Inflammatory macrophage treated with lipopolysaccharide for 1 hour (primary cell): ENCODE measurements around the gene NKX2-8.

Source experiments
- DNase-seq, 2 donors: peaks; one replicate each; pipeline ENCODE4 v3.0.0-alpha.2; 2020 to 2022

Gene NKX2-8

DNA sequence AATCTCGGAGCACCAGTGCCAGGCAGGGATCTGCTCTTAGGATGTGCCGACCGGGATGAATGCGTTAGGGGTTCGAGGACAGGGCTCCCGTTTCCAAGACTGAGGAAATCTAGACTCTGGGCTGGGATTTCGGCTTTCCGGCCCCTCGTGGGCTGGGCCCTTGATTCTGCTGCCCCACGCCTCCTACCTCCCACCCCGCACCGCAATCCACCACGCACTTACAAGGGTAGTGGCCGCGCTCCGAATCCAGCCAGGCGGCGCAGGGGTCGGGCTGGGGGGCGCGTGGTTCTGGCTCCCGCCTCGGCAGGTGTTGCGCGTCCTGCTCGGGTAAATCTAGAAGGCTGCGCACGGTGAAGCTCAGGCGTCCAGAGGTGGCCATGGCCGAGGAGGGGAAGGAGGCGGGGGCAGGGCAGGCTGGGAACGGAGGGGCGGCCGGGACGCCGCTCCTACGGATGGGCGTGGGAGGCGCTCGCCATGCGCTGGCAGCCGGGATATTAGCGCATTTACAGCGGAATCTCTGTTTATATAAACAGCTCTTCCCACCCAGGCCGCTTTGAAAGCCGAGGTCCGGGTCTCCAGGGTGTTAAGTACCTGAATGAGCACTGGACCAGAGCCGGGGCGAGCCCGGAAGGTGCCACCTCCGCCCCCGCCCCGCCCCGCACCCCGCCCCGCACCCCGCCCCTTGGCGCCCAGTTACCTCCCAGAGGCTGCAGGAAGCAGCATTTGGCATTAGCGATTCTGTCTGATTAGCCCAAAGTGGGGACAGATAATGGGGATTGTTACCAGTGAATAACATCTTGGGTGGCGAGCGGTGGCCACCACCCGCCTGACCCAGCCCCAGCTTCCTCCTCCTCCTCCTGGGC lies at the start of gene NKX2-8:
Gene NKX2-8, minus strand, starts transcription at position 604 of the 863 bp plus-strand sequence. Its CDS starts 225 bp downstream, at position 379.
- DNase-seq = no peak

DNA sequence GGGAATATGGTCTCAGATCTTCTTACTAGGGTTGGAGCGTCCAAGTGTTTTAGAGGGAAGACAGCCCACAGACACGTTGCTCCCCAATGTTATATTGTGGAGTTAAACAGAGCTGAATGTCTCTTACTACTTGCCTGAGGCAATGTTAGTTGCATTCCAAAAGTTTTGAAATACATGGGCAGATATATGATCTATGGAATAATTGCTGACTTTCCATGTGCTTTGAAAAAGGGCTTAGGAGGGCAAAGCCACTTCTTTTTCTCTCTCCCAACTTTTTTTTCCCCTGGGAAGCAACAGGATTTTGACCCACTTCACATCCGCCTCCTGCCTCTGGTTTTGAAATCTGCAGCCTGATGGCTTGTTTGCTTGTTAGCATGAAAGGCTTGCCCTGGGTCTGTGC lies 45.6 kb upstream of the NKX2-8 start:
- DNase-seq = no peak

DNA sequence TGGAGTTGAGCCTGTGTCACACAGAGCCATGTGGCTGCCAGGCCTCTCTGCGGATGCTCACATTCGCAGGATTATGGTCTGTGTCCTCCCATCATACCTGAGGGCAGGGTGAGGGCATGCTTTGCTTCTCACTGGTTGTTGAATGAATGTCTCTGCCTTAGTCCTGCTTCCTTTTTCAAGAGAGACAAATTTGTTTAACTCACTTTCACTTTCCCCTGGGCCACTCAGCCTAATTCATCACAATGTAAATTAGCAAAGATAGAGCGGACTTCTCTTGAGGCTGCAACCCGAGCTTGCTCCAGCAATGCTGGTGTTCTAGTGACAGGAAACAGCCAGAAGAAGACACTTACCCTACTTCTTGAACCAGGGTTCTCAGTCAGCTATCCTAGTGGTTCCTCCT lies 43.7 kb upstream of the NKX2-8 start:
- DNase-seq = no peak

DNA sequence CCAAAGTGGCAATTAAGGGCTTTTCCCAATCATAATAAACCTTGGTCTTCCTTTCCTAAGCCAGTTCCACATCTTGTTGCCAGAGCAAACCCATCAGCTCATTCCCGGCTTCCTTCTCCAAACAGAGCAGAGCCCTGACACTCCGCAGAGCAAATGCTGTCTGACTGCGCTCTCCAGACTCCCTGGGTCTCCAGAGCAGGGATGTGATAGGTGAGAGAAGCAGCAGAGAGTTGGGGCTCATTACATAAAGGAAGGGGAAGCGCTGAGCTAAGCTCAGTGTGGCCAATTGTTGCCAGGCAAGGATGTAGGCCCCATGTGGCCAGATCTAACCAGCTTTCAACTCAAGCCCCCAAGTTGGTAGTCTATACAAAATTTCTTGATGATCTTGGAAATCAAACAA lies 43.0 kb upstream of the NKX2-8 start:
- no peak for DNase-seq

DNA sequence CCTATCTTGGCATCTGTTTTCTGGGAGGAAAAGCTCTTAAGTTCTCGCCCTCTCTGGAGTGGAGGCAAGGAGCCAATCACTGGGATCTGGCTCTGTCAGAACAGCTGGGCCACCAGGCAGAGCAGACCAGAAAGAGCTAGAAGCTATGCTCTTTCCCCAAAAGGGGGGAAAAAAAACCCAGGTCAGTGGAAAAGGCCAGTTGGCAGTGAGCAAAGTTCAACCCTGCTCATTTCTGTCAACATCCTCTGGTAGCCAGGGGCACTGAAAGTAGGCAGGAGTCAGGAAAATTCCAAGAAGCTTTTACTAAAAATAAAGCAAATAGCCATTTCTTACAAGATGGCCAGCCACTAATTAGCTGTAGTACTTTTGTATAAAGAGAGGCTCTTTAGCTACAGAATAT lies 42.6 kb upstream of the NKX2-8 start:
- DNase-seq = no peak

DNA sequence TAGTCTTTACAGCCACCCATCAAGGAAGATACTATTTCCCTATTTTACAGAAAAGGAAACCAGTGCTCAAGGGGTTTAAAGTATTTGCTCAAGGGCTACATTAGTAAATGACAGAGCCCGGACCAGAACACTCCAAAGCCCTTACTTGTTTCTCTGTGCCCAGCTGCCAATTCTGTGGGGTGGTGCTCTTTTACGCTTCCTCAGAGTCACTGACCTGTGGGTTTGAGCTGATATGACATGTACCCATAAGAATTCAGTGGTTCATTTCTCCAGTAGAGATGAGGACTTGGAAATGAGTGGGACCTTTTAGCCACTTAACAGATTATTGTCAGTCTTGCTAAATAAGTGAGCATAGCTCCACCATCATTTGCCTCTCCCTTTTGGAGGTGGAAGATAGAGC lies 37.4 kb upstream of the NKX2-8 start:
- no peak for DNase-seq

DNA sequence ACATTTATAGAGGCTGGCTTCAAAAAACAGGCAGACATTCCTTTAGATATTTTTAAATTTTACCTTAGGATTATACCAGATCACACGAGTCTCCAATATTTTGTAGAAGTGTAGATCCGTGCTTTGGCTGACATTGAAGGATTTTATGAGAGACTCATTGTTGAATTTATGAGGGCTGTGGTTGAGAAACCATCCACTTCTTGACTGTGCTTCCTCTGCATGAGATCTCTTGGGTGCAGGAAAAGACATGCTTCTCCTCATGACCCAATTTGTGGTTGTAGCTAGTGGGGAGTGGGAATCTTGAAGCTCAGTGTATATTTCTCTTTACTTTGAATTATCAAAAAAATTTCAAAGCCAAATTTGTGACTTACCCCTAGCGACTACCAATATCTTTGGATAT lies 36.7 kb upstream of the NKX2-8 start:
- no peak for DNase-seq

DNA sequence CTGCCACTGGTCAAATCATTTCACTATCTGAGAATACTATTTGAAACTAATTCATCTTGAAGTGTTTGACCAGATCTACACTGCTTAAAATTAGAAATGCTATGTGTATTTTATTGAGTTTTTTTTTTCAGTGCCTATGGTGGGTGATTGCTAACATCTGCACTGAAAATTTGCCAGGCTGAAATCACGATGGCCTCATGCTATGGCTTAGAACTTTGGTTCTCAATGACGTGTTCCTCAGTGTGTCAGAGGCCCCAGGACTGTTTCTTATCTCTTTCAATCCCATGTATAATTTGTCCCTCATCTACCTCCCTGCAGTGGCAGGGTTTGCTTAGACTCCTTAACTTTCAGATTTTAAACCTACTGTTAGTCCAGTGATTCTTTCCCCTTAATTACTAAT lies 36.2 kb upstream of the NKX2-8 start:
- DNase-seq = no peak

DNA sequence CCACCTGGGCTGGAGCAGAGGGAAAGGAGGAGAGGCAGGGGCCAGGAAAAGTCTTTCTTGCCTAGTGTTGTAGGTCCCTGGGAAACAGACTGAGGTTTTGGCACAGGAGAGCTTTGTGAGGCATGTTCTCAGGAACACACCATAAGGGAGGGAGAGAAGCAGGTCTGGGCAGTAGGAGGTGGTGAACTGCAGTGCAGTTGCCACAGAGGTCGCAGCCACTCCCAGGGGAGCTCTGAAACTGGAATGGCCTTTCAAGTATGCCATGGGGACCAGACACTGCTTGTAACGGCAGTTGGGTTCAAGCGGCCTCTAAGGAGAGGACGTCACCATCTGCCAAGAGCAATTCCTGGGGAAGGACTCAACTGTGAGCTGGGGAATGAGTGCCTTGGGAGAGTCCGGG lies 35.4 kb upstream of the NKX2-8 start:
- DNase-seq = no peak

DNA sequence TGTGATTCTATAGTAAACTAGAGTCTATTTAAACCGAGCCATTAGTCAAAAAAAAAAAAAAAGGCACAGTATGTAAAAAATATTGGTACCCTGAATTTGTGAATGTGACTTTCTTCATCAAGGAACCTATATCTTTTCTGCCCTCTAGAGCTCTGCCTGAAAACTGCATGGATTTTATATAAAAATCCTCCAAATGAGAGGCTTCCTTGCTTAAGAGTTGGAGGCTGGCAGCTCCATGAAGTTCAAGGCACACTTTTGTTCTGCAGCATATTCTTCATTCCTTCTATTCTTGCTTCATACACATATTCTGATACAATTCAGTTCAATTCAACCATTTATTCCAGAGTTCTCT lies 23.1 kb upstream of the NKX2-8 start:
- DNase-seq = peak; percentile 7 to 8

DNA sequence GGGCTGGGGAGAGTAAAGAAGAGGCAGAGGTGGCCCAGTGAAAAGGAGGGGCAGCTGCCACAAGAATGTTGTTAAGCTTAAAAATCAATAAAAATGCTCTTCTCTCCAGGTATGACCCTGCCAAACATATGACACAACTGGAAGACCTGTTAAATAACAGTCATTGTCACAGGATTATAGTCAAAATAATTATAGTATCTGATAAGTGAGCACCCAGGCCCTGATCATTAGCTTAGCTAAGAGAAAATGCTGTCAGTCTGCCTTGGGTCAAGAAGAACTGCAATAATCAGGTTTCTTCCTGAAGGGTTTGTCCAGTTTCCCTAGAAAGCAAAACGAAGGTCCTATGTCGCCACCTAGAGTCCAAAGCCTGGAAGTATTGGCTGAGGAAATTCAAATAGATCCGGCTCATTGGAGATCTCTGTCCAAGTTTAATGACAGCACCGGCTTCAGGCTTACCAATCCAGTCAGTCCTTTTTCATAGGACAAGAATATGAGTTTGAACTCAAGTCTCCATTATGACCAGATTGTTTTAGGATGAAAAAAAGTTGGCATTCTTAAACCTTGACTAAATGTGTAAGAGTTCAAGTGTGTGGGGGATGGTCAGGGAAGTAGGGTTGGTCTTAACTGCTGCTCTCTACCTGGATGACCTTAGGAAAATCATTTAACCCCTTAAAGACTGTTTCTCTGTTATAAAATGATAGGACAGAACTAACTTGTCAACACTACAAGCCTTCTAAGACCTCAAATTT lies 22.5 kb upstream of the NKX2-8 start:
- DNase-seq = peak; percentile 57 to 86

DNA sequence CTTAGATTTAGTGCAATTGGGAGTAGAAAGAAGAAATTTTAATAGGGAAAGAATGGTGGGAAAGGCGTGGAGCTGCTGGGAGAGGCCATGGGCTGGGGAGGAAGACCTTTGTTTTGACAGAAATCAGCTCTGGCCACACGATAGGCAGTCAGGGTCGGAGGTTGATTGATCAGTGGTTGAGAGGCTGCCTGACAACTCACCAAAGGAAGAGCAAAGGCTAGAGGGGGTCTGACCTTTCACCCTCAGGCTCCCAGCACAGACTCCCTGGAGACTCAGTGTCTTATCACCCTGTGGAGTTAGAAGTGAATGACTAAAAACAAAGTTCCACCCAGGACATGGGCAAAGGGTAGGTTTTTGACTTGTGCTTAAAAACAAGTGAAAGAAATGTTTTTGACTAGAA lies 18.0 kb upstream of the NKX2-8 start:
- no peak for DNase-seq

DNA sequence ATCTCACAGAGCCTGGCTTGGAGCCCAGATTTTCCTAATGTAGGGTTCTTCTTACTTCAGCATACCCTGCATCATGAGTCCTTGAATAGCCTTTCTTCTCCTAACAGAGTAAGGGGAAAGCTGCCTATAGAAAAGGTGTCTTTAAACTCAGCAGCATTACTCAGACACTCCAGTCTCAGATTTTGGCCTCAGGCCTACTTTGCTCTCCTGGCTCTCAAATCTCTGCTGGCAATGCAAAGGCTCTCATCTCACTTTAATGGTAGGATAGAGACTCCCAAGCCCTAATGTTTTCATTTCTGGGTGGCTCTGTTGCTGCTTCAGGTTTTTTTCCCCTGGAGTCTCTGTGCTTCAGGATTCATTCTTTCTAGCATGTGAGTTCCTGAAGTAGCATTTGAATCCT lies 9.1 kb upstream of the NKX2-8 start:
- DNase-seq = no peak

DNA sequence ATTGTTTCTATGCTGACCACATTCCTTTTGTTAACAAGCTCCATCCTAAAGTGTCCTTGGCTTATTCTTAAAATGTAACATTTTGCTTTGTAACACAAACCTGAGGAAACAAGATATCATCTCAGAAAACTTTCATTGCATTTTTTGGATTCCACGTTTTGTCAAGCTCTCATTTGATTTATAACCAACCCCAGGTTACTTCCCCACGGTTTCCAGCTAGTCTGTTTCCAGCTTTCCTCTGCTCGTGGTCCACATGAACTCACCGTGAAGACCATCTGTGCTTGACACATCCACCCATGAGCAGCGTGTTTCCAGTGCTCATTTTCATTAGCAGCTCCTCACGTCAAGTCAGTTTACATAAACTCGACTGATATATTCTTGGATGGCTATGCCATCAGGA lies 6.4 kb upstream of the NKX2-8 start:
- no peak for DNase-seq

DNA sequence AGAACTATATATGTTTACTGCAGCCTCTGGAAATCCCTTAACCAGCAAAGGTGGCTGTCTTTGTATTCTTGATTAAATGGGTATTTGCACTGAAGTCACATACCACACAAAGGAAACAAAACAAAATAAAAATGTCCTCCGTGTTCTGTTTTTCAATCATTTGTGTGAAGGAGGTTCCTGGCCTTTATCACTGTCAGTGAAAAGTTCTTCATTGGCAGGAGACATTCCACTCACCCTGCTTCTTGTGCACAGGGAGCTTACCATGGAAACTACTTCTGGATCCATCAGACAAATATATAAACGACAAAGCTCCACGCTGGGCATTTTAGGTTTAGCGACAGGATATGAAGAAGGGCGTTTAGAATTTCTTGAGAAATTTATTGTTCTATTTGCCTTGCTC lies 5.7 kb upstream of the NKX2-8 start:
- no peak for DNase-seq

DNA sequence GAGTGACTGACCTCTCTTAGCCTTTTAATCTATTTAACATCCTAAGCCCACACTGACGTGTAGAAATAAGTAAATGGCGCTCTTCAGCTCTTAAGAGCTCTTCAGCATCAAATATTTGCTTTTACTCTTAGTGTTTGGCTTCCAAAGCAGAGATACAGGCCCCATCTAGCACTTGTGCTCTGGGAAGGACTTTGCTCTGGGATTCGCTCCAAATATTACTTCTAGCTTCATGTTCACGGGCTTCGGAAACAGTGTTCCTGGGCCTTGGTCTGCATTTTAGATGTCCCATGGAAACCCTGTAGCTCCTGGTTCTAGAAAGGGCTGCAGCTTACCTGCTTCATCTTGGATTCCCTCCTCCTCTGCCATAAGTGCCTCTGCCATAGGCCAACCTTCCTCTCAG lies 2.7 kb upstream of the NKX2-8 start:
- no peak for DNase-seq

DNA sequence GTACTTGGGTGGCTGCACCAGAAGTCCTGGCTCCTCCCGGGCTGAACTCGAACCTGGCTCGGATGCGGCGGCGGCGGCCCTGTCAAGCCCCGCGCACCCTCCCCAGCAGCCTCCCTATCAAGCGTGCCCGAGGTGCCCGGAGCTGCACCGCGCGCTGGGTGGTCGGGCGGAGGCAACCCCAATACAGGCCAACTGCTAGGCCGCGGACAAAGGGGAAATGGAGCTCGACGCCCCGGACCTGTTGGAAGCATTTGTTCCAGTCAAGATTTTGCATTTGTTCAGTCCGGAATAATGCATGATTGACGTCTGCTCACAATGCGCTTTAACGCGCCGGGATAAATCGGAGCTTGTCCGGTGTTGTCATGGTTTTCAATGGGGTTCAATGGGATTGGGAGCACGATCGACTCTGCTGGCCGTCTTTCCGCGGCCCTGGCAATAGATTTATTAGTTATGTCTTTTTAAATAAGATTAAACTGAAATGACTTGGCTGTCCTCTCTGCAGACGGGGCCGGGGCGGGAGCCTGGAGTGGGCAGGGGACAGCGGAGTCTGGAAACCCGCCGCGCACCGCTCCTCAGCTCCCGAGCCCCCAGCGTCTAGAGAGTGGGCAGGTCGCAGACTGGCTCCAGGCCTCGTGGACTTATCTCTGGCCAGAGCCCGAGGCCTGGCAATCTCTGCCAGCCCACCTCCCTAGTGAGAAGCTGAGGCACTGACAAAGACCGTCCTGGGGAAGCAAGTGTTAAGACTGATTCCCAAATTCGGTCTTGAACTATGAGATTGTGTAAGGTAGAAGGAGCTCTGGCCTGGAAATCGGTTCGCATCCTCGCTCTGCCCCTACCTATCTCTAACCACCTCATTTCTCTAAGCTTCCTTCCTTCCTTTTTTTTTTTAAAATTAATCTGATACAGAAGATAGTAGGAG lies 1.7 kb upstream of the NKX2-8 start:
- no peak for DNase-seq

DNA sequence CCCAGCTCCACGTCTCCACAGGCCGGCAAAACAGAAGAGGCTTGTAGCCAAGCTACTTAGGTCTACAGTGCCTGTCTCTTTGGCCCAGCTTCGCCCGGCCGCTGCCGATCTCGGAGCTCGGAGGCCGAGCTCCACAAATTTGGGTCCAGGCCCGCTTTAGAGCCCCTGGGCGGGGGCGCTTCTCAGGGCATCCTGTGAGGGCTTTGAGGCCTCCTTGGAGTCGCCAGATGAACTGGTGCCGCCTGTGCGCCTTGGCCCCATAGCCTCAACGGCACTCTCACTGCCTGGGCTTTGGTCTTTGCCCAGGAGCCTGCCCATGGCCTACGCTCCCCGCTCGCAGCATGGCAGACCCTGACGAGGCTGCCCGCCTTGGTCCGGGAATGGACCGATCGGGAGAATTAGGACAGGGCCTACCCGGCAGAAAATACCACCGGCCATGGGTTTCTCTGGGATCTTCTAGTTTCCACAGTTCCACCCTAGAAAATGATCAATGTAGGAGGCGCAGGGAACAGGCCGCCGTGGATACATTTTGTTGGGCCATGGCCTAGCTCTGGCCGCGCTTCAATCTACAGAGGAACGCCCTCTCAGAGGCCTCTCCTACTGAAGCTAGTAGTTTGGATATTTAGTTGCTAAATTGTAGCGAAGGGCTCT lies 953 bp upstream of the NKX2-8 start:
- DNase-seq = no peak

DNA sequence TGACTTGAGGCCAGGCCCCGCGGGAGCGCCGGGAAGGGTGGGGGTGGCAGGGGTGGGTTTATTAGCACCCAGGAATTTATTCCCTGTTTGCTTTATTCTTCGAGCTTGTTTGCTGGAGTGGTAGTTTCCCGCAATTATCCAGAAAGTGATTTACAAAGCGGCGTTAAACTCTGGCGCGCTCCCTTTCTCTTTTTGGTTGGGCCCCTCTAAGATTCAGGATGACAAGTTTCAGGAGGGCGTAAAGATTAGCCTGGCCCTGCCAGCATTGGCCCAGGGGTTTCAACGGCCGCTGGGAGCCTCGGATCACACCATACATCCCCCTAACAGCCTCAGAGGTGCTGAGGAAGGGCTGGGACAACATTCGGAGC lies 444 bp upstream of the NKX2-8 start:
- DNase-seq = no peak

DNA sequence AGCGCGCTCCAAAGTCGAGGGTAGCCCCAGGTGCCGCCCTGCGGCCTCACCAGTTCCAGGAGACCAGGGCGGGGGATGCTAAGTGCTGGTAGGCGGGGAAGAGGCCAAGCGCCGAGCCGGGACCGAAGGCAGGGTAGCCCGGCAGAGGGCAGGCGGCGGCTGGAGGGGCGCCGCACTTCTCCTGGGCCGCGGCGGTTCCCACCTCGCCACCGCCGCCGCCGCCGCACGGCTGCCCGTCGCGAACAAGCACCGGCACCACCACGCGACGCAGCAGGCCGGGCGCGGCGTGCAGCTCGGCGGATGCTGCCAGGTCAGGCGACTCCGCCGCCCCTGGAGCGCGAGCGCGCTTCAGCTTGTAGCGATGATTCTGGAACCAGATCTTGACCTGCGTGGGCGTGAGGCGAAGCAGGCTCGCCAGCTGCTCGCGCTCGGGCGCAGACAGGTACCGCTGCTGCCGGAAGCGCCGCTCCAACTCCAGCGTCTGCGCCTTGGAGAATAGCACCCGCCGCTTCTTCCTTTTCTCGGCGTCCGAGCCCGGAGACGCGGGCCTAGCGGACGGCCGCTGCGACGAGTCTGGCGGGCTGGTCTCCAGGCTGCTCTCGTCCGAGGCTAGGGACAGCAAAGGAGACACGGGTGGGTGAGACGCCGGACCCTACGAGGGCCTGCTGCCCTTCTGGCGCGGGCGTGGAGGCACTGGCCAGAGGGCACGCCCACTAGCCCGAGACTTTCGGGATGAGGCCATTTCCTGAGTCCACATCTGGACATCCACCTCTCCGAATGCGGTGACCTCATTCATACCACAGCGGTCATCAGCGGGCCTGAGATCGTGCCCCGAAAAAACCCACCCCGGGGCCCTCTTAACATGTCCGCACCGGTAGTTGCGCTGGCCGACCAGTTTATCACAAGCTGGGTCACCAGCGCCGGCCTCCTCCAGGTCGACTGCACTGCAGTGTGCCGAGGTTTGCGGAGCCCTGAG lies 1.3 kb downstream of the NKX2-8 start:
- DNase-seq = no peak

DNA sequence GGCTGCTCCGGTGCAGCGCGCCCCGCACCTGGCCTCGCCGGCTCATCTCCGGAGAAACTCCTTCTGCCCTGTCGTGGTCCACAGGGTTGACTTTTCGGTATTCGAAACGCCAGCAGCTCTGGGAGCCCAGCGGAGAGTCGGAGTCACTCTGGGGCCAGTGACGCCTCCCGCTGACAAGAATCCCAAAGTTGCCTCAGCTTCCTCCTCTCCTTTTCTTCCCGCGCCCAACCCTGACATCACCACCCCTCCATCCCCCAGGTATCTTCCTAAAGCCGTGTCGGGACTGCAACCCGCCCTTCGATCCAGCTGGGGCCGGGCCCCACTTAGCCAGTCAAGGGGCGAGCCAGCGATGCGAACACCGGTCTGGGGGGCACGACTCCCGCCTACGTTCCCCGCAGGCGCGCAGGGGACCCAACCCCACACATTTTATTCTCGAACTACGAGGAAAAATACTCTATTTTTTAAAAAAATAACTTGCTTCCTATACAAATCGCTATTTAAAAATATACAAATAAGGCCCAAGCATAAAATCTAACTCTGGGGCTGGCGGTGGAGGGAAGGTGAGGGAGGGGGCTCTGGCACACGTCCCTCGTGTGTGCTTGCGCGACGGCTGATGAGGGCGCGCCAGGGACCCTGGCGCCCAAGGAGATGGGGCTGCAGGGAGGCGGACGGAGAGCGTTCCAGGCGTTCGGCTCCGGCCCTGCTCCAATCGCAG lies 2.1 kb downstream of the NKX2-8 start:
- no peak for DNase-seq
